Prostate gland (tissue), 2 donors: ENCODE results near the gene WDR18.

Source experiments
- CTCF ChIP-seq, 4 experiments: fragments of 200-600 bp in 2 of 4; fragments of 450-650 bp in 2 of 4; sonication (generic) in 2 of 4; IDR thresholded peaks; 1 replicate in 3 of 4; 2 replicates in 1 of 4; pipeline ENCODE4 v1.5.1; 2016 to 2019; ENCODE audit warnings: antibody characterized with exemption in 4 of 4, mild to moderate bottlenecking in 2 of 4, moderate library complexity in 2 of 4
- POLR2A ChIP-seq: fragments of 450-650 bp; IDR thresholded peaks from one replicate; pipeline ENCODE4 v1.6.1; 2016; ENCODE audit warnings: antibody characterized with exemption, mild to moderate bottlenecking

- TF ChIP-seq CTCF (IDR thresholded peaks at IDR 0.05) (no peak), POLR2A (no peak)
Measured at GRCh38 chr19:1006711-1007398, 22.7 kb downstream of the WDR18 start.
